ENCODE results near the gene GAS2L2.

The GAS2L2 gene

GRCh38 chr17:35752945-35753764 is at the start of gene GAS2L2:
TSS of gene GAS2L2 (minus strand) at chr17:35753239. CDS start at chr17:35752850, 389 bp downstream.
- no peak for DNase-seq

DNA sequence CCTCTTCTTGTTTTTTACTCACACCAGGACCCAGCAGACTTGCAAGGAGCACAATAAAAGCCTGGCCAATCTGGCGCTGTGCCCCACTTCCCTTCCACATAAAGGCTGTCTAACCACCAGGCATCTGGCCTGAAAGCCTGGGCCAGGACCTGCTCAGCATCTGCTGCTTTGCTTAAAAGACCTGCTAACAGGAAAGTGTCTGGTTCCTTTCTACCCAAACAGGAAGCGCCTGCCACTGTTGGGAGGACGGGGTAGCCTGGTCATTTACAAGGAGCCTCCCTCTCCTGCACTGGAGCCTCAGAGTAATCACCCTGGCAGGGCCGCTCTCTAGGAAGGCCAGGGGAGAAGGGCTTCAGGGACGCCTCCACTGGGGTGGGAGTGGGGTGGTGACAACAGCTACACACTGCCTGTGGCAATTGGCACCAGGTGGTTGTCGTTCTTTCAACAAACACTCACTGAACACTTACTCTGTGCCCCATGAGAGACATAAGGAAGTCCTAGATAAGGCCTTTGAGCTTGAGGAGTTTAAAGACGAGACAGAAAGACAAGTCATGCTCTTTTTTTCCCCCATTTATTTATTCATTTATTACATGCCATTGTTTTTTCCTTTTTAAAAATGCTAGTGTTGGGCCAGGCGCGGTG is 48.7 kb upstream of the GAS2L2 start:
- DNase-seq, result peak; percentile 12

GRCh38 chr17:35799942-35800341 is 46.9 kb upstream of the GAS2L2 start:
- peak; percentile 74 for DNase-seq

DNA sequence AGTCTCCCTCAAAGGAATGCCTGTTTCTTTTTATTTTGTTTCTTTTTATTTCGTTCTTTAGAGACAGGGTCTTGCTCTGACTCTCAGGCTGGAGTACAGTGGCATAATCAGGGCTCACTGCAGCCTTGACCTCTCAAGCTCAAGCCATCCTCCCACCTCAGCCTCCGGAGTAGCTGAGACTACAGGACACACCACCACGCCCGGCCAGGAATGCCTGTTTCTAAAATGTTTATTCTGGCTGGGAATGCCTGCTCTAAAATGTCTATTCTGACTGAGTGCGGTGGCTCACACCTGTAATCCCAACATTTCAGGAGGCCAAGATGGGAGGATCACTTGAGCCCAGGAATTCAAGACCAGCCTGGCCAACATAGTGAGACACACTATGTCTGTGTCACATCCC is 44.9 kb upstream of the GAS2L2 start:
- no peak for DNase-seq

DNA sequence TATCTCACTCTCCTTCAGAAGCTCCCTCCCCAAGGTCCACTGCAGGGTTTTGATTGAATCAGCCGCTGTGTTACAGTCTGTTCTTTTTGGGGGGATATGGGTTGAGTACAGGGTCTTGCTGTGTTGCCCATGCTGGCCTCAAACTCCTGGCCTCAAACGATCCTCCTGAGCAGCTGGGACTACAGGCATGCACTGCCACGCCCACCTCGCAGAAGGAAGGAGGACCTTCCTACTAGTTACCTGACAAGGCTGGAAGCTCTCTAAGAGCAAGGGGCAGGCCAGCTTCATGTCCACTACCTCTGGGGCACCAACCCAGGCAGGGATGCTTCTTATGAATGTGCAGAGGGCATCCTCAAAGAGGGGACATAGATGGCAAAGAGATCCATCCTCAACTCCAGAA is 44.3 kb upstream of the GAS2L2 start:
- DNase-seq, result no peak

- DNase-seq, result no peak
Observed at GRCh38 chr17:35796942-35797341, 43.9 kb upstream of the GAS2L2 start.

- no peak for DNase-seq
Observed at GRCh38 chr17:35795871-35796265, 42.8 kb upstream of the GAS2L2 start.

DNA sequence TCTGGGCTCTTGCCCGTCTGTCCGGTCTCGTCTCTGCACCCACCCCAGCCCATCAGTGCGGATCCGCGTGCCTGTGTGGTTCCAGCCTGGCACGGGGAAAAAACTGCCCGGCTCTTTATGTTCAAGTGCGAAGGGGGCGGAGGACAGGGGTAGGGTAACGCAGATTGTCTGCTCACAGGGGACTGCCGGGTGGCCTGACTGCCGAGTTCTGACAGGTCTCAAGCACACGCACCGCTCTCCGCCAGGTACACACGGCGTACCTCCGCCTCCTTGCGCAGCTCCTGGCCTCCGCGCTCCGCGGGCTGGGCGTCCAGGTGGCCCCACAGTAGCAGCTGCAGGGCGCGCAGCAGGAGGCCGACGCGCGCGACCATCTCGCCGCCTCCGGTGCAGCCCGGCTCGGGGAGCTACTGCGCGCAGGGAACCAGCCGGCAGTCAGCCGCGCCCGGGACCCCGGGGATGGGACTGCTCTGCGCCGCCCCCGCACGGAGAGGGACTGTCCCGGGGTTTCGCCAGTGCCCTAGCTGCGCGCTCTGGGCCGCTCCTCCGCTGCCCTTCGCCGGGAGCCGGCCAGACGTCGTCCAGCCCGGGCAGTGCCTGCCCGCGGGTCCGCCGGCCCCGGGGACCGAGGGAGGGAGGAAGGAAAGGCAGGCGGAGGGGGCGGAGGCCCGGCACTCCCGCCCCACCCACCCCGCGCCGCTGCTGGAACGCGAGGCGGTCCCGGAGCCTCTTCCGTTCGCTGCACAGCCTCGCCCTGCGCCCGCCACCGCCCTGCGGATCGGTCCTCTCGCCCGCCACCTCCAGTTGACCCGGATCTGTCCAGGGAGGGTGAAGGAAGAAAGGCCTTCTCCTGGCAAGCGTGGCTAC is 42.2 kb upstream of the GAS2L2 start, which contains the start of gene MMP28:
MMP28 (minus strand) TSS at position 635 of the 864 bp plus-strand sequence; CDS start at position 371, 264 bp downstream.
- peak; percentile 36 for DNase-seq

- DNase-seq, result no peak
Observed at GRCh38 chr17:35793257-35793656, 40.2 kb upstream of the GAS2L2 start.

DNA sequence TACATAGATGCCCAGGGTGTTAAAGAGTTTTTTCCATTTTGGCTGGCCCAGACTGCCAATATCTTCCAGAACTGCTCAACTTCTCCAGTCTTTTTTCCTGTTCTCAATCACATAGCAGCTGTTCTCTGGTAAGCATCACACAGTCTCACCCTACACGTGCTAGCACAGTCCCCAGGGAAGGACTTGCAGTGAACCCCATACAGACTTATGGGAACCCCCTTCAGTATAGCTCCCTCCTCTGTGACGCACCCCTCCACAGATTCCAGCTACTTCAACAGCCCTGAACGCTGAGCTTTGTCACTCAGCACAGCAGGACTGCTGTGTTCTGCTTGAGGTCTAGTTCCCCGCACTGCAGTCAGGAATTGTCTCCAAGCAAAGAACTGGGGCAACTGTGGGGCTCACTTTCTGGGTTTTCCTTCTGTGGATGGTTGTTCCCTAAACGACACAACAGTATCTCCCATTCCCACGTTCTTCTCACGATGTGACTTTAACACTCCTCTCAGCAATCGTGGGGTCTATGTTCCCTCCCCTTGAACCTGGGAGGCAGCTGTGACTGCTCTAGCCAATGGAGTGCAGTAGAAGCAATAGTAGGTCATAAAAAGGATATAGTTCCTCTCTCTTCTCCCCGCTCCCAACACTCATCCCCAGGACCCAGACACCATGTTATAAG is 38.8 kb upstream of the GAS2L2 start:
- no peak for DNase-seq

- DNase-seq, result no peak
Observed at GRCh38 chr17:35790841-35791240, 37.8 kb upstream of the GAS2L2 start.

GRCh38 chr17:35788477-35789368 is 35.7 kb upstream of the GAS2L2 start:
- peak; percentile 91 for DNase-seq

DNA sequence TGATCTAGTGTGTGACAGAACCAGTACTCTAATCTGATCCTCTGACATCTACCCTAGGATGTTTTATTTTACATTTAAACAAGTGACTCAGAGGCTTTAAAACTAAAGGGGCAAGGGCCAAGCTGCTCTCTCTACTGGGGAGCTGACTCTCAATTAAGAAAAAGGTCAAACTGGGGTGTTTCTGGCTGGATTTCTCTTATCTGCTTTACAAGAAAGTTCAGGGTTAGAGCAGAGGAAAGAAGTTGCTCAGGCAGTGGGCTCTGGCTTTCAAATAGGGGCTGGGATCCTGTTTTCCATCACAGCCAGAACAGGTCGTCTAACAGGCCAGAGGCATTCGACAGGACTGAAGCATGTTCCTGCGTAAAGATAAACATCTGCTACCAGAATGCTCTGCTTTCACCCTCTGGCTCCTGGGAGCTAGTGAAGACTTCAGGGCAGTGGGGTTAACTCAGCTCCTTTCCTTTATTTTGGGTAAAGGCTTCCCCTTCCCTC is 33.9 kb upstream of the GAS2L2 start:
- DNase-seq, result peak; percentile 45

GRCh38 chr17:35784895-35785294 is 31.9 kb upstream of the GAS2L2 start:
- no peak for DNase-seq

- DNase-seq, result no peak
Observed at GRCh38 chr17:35780950-35781349, 27.9 kb upstream of the GAS2L2 start.

DNA sequence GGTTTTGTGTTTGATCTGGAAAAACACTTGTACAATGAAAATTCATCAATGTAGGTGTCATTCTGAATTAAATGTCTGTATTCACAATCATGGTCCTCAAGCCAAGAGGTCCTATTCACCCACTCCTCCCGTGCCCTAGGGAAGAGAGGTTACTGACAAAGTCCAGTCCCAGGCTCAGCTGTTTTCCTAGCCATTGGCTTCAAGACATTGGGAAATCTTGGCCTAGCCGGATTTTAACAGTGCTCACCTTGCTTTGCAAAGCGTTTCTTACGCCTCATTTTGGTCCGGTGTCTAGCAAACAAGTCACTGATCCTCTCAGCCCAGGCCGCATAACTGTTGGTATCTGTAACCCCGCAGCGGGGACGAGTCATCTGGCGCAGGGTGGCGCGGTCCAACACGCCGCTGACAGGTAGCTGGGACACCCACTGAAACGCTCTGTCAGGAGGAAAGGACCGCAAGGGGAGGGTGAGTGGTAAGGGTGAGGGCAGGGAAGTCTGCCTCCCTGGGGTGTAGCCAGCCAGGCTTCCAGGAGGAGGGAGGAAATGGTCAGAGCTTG is 25.7 kb upstream of the GAS2L2 start:
- no peak for DNase-seq

- no peak for DNase-seq
Observed at GRCh38 chr17:35775583-35775982, 22.5 kb upstream of the GAS2L2 start.

DNA sequence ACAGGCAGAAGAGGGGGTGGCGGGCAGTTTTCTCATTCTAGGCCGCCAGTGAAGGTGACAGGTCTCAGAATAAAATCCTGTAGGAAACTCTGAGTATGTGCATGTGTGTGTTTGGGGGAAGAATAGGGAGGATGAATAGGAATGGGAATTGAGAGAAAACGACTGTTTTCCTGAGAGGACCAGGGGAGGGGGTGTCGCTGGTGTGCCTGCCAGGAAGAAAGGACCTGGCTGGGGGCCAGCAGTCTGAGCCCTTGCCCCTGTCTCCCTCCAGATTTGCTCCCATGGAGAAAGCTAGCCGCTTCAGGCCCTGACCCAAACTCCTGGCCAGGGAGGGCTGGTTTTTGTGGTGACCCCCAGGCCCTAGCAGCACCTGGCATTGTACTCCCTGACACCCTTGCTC is 22.0 kb upstream of the GAS2L2 start:
- DNase-seq, result no peak

- no peak for DNase-seq
Observed at GRCh38 chr17:35774499-35774898, 21.5 kb upstream of the GAS2L2 start.

DNA sequence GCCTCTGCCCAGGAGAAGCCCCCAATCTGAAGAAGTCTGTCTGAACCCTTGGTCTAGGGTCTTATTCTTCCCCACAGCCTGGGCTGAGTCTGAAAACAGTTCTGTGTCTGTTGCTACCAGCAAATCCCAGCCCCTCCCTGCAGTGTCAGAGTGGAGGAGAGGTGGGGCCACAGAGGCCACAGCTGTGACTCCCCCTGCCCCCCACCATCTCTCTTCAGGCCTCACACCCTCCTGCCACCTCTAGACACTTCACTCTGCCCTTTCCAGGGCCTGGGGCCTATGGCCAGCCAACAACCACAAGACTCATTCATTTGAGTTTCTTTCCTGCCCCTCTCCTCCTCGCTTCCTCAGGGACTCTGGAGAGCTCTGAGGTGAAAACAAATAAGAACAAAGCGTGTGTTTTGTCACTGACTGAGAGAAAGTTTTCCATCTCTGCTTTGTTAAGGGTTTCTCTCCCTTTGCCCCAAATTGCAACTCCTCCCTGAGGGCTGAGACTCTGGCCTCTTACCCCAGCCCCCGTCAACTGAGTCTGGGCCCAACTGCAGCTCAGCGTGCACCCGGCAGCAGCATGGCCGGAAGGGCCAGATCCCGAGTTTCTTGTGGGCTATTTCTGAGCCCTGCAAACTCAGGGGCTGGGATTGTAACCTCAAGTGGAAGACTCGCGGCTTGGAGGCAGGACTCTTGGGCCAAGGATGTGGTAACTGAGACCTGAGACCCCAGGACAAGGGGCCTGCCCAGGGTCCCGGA is 20.8 kb upstream of the GAS2L2 start:
- DNase-seq, result no peak

Data from EL (cell line).